GM19239 (cell line): Measurements from ENCODE around the gene RHOBTB1.
"Not testable (repeated sequence)": the region's sequence is repeated elsewhere in the genome, so short reads cannot be mapped to it uniquely, and the experiment has no call there.

ENCODE experiments used
- DNase-seq: peaks from one replicate; pipeline ENCODE4 v3.0.0; 2011; ENCODE audit warnings: low spot score; ENCODE audit not compliant: insufficient read length
- FAIRE-seq: peaks from 2 replicates; lab custom pipeline; 2011; peaks lifted over from hg19 to GRCh38; lab: Jason Lieb, UNC

Gene RHOBTB1

DNA sequence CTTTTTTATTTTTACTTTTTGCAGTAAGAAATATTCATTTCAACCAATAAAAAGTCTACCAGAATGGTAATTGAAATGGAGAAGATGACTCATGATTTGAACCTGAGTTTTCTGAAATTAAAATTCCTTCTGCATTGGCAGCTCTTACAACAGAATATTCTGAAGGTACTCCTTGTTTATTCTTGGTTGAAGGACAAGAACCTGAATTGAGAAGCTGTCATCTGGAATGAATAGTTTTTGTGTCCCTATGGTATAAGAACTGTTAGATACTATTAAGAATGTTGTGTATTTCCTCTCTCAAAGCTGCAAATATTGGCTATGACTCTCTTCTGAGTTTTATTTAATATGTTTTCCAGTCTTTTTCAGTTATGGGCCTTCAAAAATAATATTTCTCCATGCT, 109.6 kb downstream of the RHOBTB1 start:
- DNase-seq (no peak), FAIRE-seq (no peak)

DNA sequence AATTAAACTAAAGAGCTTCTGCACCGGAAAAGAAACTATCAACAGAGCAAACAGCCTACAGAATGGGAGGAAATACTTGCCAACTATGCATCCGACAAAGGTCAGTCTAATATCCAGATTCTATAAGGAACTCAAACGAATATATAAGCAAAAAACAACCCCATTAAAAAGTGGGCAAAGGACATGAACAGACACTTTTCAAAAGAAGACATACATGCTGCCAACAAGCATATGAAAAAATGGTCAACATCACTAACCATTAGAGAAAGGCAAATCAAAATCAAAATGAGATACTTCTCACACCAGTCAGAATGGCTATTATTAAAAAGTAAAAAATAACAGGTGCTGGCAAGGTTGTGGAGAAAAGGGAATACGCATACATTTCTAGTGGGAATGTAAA, 111.8 kb downstream of the RHOBTB1 start:
- not testable (repeated sequence) for FAIRE-seq, DNase-seq

DNA sequence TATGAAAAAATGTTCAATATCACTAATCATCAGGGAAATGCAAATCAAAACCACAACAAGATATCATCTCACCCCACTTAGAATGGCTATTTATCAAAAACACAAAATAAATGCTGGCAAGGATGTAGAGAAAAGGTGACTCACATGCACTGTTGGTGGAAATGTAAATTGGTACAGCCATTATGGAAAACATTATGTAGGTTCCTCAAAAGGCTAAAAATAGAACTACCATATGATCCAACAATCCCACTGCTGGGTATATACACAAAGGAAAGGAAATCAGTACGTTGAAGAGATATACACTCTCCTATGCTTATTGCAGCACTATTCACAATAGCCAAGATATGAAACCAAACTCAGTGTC, 115.5 kb downstream of the RHOBTB1 start:
- FAIRE-seq (no peak), DNase-seq (no peak)

DNA sequence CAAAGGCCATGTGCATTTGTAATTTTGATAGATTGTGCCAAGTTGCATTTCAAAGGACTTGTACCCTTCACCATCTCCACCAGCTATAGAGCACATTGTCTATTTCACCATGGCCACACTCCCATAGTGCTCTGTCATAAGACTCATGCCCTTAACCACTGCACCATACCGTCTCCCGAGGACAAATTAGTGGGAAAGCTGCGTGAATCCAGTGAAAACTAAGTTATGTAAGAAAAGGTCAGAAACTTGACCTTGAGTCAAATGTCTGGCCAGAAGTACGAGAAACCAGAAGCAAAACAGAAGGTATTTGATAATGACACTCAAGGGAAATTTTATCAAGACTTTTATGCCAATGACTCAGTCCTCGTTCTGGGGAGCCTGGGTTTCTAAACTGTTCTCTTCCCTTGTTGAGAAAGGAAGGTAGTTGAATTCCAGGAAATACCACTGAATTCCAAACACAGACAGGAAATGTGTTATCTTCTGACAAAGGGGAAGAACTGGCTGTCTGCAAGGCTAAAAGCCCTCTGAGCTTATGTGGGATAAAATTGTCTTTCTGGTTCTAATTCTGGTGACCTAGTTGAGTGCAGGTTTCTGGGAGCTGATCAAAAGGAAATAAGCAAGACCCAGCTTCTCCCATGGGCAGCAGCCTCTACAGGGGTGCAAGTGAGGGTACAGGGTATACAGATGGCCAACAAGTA, 116.0 kb downstream of the RHOBTB1 start:
- FAIRE-seq: no peak
- no peak for DNase-seq

DNA sequence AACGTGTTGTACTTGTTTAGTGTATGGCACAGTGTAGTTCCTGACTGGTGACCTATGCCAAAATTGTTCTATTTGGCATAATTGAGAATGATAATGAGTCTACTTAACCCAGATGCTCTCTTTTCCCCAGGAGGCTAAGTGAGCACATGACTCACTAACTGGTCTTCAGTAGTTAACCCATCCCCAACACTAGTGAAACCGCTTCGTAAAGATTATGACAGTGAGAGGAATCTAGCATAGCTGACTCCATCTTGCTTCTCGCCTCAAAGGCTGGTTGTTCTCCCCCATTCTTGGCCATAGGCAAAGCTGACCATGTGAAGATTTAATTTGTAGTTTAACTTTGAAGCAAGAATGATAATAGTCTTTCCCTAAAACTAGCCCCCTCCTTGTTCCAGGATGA, 118.5 kb downstream of the RHOBTB1 start:
- FAIRE-seq (no peak), DNase-seq (no peak)

DNA sequence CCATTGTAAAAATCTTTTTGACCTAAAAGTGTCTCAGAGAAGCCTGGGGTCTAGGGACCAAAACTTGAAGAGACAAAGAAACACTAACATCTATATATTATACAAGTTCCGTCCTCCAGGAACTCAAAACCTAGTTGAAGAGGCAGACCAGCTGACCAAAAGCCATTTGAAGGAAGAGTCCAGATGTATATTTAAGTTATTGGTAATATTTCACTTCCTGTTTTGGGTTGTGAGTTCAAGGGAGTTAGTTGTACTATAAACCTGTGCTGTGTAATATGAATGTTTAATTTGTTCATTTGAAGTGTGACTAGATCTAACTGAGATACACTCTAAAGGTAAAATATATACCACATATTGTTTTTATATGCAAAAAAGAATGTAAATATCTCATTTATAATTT, 120.7 kb downstream of the RHOBTB1 start:
- DNase-seq (no peak), FAIRE-seq (no peak)

DNA sequence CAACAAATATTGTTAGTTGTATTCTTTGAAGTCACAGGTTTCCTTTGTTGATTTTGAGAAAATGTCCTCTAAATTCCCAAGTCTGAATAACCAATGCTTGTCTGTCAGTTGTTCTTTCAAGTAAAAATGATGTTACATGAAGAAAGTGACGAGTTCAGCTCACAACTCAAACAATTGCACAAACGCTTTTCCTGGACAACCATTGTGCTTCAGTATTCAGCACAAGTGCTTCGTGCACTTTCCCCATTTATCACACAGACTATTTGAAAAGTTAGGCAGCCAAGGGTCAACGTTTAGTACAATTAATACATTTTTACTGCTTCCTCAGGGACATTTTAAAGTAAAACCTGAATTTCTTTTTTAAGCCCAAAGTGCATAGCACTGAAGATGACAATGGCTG, 121.2 kb downstream of the RHOBTB1 start:
- FAIRE-seq: no peak

DNA sequence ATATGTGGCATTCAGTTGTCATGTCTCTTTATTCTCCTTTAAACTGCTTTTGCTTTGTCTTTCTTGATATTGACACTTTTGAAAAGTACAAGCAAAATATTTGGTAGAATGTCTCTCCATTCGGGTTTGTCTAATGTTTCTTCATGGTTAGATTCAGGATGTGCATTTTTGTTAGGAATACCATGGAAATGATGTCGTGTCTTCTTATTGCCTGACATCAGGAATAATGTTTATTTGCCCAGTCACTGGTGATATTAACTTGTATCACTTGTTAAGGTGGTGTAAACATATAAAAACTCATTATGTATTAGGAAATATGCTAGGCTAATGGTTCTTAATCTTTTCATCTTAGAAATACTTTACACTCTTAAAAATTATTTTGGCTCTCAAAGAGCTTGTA, 122.3 kb downstream of the RHOBTB1 start:
- FAIRE-seq: no peak
- DNase-seq: no peak

More for the DNA sequence above, 121.2 kb downstream of the RHOBTB1 start:
- DNase-seq: no peak

DNA sequence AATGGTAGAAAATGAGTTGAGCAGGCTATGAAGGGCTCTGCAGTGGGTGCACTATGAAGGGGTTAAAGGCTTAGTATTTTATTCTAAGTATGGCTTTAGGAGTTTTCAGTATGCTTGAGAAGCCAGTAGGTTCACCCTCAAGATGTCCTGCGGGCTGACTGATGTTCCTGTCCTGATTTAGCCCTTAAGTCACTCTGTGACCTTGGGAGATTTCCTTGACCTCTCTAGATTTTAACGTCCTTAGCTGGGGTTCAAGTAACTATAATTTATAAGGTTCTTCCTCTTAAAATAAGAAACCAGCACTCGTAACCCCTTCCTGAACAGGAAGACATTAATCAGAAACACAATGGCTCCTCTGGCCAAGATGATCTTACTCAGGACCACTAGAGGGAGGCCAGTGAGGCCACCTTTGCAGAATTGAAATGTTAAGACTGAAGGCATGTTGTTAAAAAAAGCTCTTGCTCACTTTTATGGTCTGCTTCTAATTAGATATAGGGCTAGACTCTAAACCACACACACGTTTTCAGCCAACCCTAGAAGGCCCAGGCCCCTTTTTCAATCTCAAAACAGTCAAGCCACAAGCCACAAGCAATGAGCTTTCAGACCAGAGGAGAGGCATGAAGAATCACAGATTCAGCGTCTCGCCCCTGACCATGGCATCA, 123.8 kb downstream of the RHOBTB1 start:
- no peak for DNase-seq

More for the DNA sequence above, 123.8 kb downstream of the RHOBTB1 start:
- FAIRE-seq: no peak
